GM12875 (cell line): ENCODE measurements around the gene ATP11A.

Experiments
- H3K4me3 ChIP-seq: one replicate; pipeline ENCODE4 v1.5.1; 2011; ENCODE audit warnings: low read depth, low read length, control low read depth
- TF ChIP-seq, protein P1 (sequence below): IDR thresholded peaks from 2 replicates; pipeline ENCODE4 v1.5.1; 2011; ENCODE audit warnings: low read depth, mild to moderate bottlenecking, control low read depth, inconsistent platforms, low read length, moderate library complexity, borderline replicate concordance; ENCODE audit not compliant: insufficient read depth

Gene ATP11A

DNA sequence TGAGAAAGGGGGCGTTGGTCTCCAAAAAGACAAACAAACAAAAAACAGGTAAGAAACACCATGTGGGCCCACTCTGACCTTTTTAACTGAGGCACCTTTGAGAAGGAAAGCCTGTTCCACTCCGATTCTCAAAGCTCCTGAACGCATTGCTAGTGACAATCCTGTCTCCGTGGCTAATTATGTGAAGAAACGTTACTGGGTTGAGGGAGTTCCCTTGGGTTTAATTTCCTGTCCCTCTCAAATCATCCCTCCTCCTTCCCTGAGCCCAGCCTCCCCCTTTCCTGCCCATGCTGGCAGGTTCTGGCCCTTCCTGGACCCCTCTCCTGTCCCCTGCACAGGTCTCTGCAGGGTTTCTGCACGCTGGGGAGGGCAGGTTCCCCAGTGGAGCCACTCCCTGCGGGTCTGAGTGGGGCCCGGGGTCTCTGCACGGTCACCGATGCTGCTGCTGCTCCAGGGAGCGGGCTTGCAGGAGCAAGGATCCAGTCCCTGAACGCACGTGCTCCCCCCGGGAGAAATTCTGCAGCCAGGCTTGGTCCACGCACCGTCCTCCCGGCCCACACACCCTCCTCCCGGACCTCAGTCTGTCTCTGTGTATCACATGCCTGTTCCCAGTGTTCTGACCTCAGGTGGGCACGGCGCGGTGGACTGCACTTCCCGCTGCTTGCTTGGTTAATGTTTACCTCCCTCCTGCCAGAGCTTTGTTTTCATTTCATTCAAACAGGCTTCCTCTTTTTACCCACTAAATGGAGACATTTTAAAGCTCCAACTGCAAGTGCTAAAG lies 202.8 kb downstream of the ATP11A start:
- no peak overlapping the region for H3K4me3 ChIP-seq
- TF ChIP-seq, protein P1, sequence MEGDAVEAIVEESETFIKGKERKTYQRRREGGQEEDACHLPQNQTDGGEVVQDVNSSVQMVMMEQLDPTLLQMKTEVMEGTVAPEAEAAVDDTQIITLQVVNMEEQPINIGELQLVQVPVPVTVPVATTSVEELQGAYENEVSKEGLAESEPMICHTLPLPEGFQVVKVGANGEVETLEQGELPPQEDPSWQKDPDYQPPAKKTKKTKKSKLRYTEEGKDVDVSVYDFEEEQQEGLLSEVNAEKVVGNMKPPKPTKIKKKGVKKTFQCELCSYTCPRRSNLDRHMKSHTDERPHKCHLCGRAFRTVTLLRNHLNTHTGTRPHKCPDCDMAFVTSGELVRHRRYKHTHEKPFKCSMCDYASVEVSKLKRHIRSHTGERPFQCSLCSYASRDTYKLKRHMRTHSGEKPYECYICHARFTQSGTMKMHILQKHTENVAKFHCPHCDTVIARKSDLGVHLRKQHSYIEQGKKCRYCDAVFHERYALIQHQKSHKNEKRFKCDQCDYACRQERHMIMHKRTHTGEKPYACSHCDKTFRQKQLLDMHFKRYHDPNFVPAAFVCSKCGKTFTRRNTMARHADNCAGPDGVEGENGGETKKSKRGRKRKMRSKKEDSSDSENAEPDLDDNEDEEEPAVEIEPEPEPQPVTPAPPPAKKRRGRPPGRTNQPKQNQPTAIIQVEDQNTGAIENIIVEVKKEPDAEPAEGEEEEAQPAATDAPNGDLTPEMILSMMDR, result no peak

DNA sequence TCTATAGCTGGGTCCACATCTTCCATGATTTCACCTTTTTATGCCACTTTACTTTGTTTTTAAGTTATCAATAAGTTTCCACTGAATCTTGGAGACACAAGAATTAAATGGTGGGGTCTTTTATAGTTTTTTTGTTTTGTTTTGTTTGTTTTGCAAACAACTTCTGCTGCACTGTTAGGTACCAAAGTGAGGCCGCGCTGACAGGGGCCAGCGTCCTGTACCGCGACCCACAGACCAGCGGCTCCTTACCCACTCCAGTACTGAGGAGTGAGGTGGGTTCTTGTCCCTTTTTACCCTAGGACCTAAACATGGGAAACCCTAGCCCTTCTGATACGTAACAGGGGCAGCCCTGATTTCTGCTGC lies 203.3 kb downstream of the ATP11A start:
- no peak overlapping the region for H3K4me3 ChIP-seq
- TF ChIP-seq, protein P1, result no peak

GRCh38 chr13:112893570-112894422 lies 204.0 kb downstream of the ATP11A start:
- TF ChIP-seq, protein P1, result no peak
- H3K4me3 ChIP-seq, result no peak overlapping the region

GRCh38 chr13:112894423-112894672 lies 204.5 kb downstream of the ATP11A start:
- no peak overlapping the region for H3K4me3 ChIP-seq
- TF ChIP-seq, protein P1, result no peak

DNA sequence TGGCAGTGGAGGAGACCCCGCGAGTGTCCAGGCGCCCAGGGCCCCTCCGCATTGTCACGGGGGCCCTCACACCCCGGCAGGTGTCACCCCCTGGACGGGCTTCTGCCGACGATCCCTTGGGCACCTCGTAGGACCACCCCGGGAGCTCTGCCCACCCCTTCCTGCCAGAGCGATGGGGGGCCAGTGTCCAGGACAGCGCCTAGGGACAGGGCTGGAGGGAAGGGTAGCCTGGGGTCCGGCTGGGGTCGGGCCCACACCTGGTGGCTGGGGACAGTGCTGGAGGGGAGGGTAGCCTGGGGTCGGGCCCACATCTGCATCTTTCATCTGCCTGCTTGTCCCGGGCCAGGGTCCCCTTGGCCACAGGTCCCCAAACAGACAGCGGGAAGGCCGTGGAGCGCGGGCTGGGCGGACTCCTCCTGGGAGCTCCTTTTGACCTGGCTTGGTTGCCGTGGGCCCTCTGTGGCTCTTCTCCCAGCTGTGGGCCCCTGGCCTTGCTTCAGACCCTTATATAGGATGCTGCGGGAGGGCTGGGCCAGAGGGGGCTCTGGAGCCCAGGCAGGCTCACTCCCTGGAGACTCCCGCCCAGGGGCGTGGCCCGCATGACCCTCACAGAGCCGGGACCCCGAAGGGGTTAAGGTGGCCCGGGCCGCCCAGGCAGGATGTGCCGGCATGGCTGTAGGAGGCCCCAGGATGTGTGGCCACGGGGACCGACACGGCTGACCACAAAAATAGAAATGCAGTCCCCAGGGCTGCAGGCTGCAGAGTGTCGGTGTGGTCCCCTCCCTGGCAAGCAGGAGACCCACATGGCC lies 205.0 kb downstream of the ATP11A start:
- TF ChIP-seq, protein P1, result no peak
- no peak overlapping the region for H3K4me3 ChIP-seq

DNA sequence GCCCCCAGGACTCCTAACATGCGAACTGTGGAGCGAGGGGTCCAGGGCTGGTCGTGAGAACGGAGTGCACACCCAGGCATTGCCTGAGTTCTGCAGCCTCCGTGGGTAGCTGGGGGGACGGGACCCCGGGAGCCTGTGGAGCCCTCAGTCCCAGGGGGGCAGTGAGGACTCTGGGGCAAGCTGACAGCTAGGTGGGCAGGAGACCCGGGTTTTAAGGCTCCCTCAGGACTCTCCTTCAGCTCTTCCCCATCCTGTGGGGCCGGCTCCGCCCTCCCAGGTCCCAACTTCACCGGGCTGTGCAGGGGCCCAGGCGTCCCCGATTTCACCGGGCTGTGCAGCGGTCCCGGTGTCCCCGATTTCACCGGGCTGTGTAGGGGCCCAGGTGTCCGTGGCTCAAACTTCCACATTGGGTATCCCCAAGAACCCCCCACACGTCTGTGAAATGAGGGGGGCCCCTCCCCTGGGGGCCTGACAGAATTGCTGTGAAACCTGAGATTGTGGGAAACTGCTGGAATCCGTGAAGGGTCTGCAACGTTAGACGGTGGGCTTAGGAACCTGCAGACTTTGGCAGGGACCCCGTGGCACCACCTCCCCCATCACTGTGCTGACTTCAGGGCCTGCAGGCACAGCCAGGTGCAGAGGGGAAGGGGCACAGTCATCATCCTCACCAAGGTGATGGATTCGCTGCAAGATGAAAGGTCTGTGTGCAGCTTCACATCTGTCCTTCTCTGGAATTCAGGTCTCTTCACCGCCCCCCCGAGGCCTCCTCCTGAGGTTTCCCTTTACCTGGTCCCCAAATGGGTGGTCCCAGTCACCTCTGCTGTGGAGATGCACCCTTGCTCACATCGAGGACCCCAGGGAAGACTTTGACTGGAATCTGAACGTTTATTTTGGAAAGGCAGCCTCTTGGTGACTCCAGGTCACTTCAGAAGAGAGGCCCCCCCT lies 206.0 kb downstream of the ATP11A start:
- H3K4me3 ChIP-seq, result no peak overlapping the region
- TF ChIP-seq, protein P1, result no peak
